ENCODE results near the gene DDX42.
"Not testable (repeated sequence)": the region's sequence is repeated elsewhere in the genome, so short reads cannot be mapped to it uniquely, and the experiment has no call there.

Gene DDX42

GRCh38 chr17:63842540-63843386 is 68.8 kb downstream of the DDX42 start, which contains the start of gene SMARCD2:
Gene SMARCD2 (minus strand): TSS chr17:63842685. CDS start chr17:63842674, 11 bp downstream.
- peak; percentile 94 for DNase-seq

- DNase-seq = not testable (repeated sequence)
Measured at GRCh38 chr17:63843387-63843888, 69.5 kb downstream of the DDX42 start.

- no peak for DNase-seq
Measured at GRCh38 chr17:63843910-63844677, 70.1 kb downstream of the DDX42 start.

- no peak for DNase-seq
Measured at GRCh38 chr17:63845509-63845908, 71.5 kb downstream of the DDX42 start.

- DNase-seq = no peak
Measured at GRCh38 chr17:63847525-63848249, 73.7 kb downstream of the DDX42 start.

DNA sequence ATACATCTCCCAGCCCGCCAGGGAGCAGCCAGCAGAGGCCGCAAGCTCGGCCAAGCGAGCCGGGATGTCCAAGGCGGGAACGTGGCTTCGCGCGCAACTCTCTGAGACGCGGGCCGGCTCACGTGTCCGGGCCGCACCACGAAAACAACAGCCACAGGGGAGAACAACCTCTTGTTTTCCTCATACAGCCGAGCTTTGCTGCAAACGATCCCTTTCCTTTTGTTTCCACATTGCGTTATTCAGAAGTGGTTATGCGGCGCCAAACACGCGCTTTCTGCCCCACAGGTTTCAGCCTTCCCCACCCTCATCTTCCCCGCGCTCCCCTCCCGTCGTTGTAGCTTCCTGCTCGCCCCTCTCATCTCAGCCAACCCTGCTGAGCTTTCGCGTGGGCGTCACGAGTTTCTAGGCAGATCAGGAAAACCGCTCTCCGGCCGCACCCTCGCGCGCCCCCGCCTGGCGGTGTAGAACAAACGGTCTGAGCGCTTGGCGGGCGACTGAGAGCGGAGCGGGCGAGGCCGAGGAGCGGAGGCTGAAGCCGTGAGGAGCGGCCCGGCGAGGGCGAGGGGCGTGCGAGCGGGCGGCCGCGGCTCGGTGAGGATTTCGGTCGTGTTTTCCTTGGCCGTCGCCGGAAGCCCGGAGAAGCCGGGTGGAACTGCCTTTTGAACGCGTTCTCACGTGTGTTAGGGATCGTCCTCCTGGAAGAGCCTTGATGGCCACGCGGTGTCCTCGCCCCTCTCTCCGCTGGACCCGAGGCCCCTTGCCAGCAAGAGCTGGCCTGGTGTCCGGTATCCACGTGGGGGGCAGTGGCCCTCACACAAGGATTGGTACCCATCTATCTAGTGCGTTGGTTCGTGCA is 75.1 kb downstream of the DDX42 start:
- DNase-seq = no peak

DNA sequence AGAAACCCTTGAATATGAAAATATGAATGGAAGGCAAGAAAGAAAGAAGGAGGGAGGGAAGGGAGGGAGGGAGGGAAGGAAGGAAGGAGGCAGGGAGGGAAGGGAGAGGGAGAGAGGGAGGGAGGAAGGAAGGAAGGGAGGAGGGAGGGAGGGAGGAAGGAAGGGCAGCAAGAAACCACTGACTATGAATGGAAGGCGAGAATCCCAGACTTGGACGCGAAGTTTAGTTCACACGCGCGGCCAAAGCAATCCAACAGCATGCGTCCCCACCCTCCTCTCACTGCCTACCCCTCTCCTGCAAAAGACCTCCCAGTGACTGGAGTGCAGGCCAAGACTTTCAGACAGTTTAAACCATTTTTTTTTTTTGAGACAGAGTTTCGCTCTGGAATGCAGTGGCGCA is 76.4 kb downstream of the DDX42 start:
- no peak for DNase-seq

DNA sequence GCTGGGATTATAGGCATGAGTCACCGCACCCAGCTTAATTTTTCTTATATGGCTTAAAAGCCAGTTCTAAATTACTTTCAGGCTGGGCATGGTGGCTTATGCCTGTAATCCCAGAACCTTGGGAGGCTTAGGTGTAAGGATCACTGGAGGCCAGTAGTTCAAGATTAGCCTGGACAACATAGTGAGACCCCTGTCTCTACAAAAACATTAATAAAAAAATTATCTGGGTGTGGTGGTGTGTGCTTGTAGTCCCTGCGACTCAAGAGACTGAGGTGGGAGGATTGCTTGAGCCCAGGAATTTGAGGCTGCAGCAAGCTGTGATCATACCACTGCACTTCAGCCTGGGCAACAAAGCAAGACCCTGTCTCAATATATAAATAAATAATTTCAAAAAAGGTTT is 79.3 kb downstream of the DDX42 start:
- no peak for DNase-seq

DNA sequence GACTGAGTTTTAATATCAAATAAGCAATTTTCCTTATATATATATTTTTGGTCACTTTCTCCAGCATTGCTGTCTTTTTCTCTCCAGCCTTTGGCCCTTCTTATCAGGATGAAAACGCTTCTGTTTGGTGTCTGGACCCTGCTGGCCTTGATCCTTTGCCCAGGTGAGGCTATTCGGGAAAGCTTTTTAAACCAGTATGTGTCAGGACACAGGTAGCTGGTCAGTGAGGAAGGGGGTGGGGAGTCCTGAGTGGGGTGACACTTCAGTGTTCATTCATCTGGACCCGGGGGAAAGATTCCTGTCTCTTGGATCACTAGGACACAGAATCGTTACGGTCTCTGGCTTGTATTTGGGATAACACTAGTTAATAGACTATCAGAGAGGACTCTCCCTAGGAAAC is 80.7 kb downstream of the DDX42 start:
- no peak for DNase-seq

GRCh38 chr17:63855185-63855584 is 81.2 kb downstream of the DDX42 start:
- no peak for DNase-seq

- DNase-seq = not testable (repeated sequence)
Measured at GRCh38 chr17:63856425-63856824, 82.5 kb downstream of the DDX42 start.

- no peak for DNase-seq
Measured at GRCh38 chr17:63859257-63859656, 85.3 kb downstream of the DDX42 start.

GRCh38 chr17:63866625-63867024 is 92.7 kb downstream of the DDX42 start:
- DNase-seq = not testable (repeated sequence)
